ENCODE measurements around the gene CRYZL1. TPM values are rescaled to one million over a fixed set of nuclear protein-coding genes. Genes with fewer than 3 reads are reported as not detected.

Gene CRYZL1
- polyA plus RNA-seq, 3 donors: 25.9 to 30.6 (median 26.1) TPM

DNA sequence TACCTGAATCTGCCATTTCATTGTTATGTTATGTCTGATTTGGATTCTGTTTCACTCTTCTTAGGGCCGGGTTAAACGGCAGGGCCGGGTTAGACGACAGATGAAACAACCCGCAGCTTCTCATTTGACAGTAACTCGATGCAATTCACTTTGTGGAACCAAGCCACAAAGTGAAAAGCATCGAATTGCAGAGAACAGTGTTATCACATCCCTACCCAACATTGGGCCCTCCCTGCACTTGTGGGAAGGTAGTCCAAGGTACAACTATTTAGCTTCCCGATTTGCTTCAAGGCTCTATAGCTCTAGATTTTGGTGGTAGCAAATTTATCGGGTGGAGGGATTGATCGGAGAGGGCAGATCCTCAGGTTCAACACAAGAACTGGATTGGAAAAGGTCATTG lies 81.7 kb downstream of the CRYZL1 start:
- H3K36me3 ChIP-seq (replicated peaks in 1 of 2; ENCODE audit: control insufficient read depth in 1 of 2, insufficient read depth in 2 of 2, low read length in 2 of 2): peaks cover 85 to 99% of the 10 kb centered on the region in 2 donors

DNA sequence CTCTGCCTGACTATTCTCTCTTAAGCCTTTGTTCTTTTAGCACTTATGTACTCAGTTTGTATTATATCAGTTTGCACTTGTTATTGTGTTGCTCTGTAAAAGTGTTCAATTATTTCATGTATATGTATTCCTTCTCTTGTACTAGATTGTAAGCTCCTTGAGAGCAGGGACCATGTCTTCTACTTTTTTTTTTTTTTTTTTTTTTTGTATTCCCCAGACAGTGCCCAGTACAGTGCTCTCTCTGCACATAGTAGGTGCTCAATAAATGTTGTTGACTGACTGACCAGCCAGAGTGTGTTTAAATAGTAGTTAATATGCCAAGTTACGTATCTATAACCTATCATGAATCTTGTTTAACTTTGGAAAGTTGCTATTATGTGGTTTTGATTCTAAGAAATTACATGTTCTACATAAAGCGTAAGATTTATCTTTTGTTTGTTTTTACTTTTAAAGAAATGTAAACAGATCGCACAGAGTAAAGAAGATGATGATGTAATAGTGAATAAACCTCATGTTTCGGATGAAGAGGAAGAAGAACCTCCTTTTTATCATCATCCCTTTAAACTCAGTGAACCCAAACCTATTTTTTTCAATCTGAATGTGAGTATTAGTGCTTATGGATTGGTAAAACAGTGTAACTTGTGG lies 82.6 kb downstream of the CRYZL1 start:
- H3K27me3 ChIP-seq (ENCODE audit: control insufficient read depth in 2 of 2, insufficient read depth in 2 of 2, low read length in 2 of 2): no peaks in the 10 kb centered on the region
- H3K4me2 ChIP-seq (replicated peaks; ENCODE audit: extremely low read depth, low read length, poor library complexity, severe bottlenecking): no peak overlapping the region
- H2AFZ ChIP-seq (ENCODE audit: insufficient read depth, low read depth, low read length, poor library complexity, severe bottlenecking): no peak overlapping the region
- Mint-ChIP-seq H3K9me3 (peaks cover 0 to 2% (median 0%) of the 10 kb centered on the region in 7 donors), H3K36me3 (peaks cover 78 to 94% of the 10 kb centered on the region in 2 donors), H3K27ac (peak overlapping the region in 2 of 7 donors; percentile 1 to 52), H3K4me1 (peaks cover 7% of the 10 kb centered on the region), H3K4me3 (no peak overlapping the region), H3K27me3 (ENCODE audit: low read depth in 3 of 3) (no peaks in the 10 kb centered on the region)
- no peaks in the 10 kb centered on the region for H3K4me1 ChIP-seq (ENCODE audit: control insufficient read depth in 1 of 2, insufficient read depth in 2 of 2, low read length in 2 of 2)
- intact Hi-C loops (cut with micrococcal nuclease): no loop called here
- H3K9ac ChIP-seq (ENCODE audit: insufficient read depth, low read length, poor library complexity, severe bottlenecking): no peak overlapping the region
- no peaks in the 10 kb centered on the region for H3K9me3 ChIP-seq (replicated peaks in 1 of 2; ENCODE audit: control insufficient read depth in 1 of 2, insufficient read depth in 1 of 2, low read length in 2 of 2)
- DNase-seq: no peak
- WGBS (ENCODE audit: insufficient coverage): no CpG with 5 or more reads among the region's 4 CpGs
- TF ChIP-seq, protein P1, sequence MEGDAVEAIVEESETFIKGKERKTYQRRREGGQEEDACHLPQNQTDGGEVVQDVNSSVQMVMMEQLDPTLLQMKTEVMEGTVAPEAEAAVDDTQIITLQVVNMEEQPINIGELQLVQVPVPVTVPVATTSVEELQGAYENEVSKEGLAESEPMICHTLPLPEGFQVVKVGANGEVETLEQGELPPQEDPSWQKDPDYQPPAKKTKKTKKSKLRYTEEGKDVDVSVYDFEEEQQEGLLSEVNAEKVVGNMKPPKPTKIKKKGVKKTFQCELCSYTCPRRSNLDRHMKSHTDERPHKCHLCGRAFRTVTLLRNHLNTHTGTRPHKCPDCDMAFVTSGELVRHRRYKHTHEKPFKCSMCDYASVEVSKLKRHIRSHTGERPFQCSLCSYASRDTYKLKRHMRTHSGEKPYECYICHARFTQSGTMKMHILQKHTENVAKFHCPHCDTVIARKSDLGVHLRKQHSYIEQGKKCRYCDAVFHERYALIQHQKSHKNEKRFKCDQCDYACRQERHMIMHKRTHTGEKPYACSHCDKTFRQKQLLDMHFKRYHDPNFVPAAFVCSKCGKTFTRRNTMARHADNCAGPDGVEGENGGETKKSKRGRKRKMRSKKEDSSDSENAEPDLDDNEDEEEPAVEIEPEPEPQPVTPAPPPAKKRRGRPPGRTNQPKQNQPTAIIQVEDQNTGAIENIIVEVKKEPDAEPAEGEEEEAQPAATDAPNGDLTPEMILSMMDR (IDR thresholded peaks at IDR 0.05): no peak
- no peak overlapping the region for H3K4me3 ChIP-seq (replicated peaks in 1 of 3; ENCODE audit: low read depth in 2 of 3, low read length in 3 of 3)
- H4K20me1 ChIP-seq (ENCODE audit: insufficient read depth, low read length): peaks cover 99% of the 10 kb centered on the region
- H3K27ac ChIP-seq (ENCODE audit: low read depth in 1 of 2, low read length in 2 of 2): no peak overlapping the region
- peaks cover 90 to 99% of the 10 kb centered on the region in 2 donors for H3K36me3 ChIP-seq (replicated peaks in 1 of 2; ENCODE audit: control insufficient read depth in 1 of 2, insufficient read depth in 2 of 2, low read length in 2 of 2)
- H3K79me2 ChIP-seq (ENCODE audit: insufficient read depth, low read length): peaks cover 94% of the 10 kb centered on the region

More for the DNA sequence above, 81.7 kb downstream of the CRYZL1 start:
- 100% methylated on average over 1 of the region's 10 CpGs for WGBS (ENCODE audit: insufficient coverage)
- no peak overlapping the region for H3K27ac Mint-ChIP-seq
- Histone ChIP-seq H3K27me3 (ENCODE audit: control insufficient read depth in 2 of 2, insufficient read depth in 2 of 2, low read length in 2 of 2) (no peaks in the 10 kb centered on the region), H3K4me2 (replicated peaks; ENCODE audit: extremely low read depth, low read length, poor library complexity, severe bottlenecking) (no peak overlapping the region), H3K27ac (ENCODE audit: low read depth in 1 of 2, low read length in 2 of 2) (no peak overlapping the region), H3K9ac (ENCODE audit: insufficient read depth, low read length, poor library complexity, severe bottlenecking) (no peak overlapping the region), H2AFZ (ENCODE audit: insufficient read depth, low read depth, low read length, poor library complexity, severe bottlenecking) (no peak overlapping the region), H4K20me1 (ENCODE audit: insufficient read depth, low read length) (peaks cover 99% of the 10 kb centered on the region), H3K79me2 (ENCODE audit: insufficient read depth, low read length) (peaks cover 91% of the 10 kb centered on the region), H3K4me1 (ENCODE audit: control insufficient read depth in 1 of 2, insufficient read depth in 2 of 2, low read length in 2 of 2) (no peaks in the 10 kb centered on the region), H3K4me3 (replicated peaks in 1 of 3; ENCODE audit: low read depth in 2 of 3, low read length in 3 of 3) (no peak overlapping the region), H3K9me3 (replicated peaks in 1 of 2; ENCODE audit: control insufficient read depth in 1 of 2, insufficient read depth in 1 of 2, low read length in 2 of 2) (no peaks in the 10 kb centered on the region)
- H3K4me3 Mint-ChIP-seq: no peak overlapping the region
- TF ChIP-seq, protein P1 (IDR thresholded peaks at IDR 0.05): no peak
- no peak for DNase-seq
- H3K36me3 Mint-ChIP-seq: peaks cover 69 to 92% of the 10 kb centered on the region in 2 donors
- H3K27me3 Mint-ChIP-seq (ENCODE audit: low read depth in 3 of 3): no peaks in the 10 kb centered on the region
- H3K9me3 Mint-ChIP-seq: peaks cover 0 to 2% (median 0%) of the 10 kb centered on the region in 7 donors
- peaks cover 5% of the 10 kb centered on the region for H3K4me1 Mint-ChIP-seq
- intact Hi-C loops (cut with micrococcal nuclease): no loop called here
